ENCODE data around the gene ADD3. TPM values are rescaled to one million over a fixed set of nuclear protein-coding genes. Genes with fewer than 3 reads are reported as not detected.
"Not testable (repeated sequence)": the region's sequence is repeated elsewhere in the genome, so short reads cannot be mapped to it uniquely, and the experiment has no call there.

ADD3 gene
- total RNA-seq, 1 donor from 2014 or later = 113 TPM

DNA sequence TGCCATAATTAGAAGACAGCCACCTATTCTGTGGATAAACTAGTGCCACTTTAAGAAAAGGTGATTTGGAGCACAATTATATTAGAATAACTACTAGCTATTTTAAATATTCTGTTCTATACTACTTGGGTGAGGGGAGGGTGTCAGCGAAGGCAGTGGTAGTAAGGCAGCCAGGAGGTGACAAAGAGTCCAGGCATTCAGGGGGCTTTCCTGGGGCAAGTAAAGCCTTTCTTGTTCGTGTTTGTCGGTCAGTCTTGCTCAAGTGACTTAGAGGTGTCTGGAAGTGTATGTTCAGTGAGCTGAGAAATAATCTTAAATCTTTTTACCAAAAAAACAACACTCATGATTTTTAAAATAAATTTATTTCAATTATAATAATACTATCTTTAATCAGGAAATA lies 34.4 kb downstream of the ADD3 start:
- no peaks in the 10 kb centered on the region for H3K9me3 ChIP-seq (ENCODE audit: control insufficient read depth in 3 of 3, low read length in 3 of 3)
- no peaks in the 10 kb centered on the region for H3K27me3 ChIP-seq (ENCODE audit: control insufficient read depth in 3 of 3, insufficient read depth in 3 of 3, low read length in 3 of 3)
- no peak overlapping the region for H3K27ac ChIP-seq (ENCODE audit: low read depth, low read length)
- peaks cover 0 to 1% (median 0%) of the 10 kb centered on the region in 3 donors for H3K4me1 ChIP-seq (ENCODE audit: control insufficient read depth in 3 of 3, insufficient read depth in 3 of 3, low read length in 3 of 3)
- H3K36me3 ChIP-seq (ENCODE audit: control insufficient read depth in 3 of 3, insufficient read depth in 3 of 3, low read length in 3 of 3) = no peaks in the 10 kb centered on the region
- no peak overlapping the region for H3K9ac ChIP-seq (ENCODE audit: low read depth in 1 of 3, low read length in 3 of 3)
- no peak overlapping the region for H3K4me3 ChIP-seq (ENCODE audit: low read length in 3 of 3)

DNA sequence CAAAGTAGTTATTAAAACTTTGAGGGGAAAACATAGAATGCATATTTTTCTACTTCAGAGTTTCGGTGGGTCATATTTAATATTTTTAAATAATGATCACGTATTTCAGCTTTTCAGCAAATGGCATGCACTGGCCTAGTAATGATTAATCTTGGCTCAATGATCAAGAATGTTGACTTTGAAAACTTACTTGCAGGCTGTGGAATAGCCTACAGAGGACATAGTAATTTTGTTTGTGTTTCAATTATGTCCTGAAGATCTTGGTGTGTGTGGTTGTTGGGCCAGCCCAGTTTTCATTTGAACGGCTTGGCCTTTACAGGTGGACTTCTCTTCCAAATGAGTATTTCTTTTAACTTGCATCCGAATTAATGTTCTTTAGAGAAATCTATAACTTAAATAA lies 35.1 kb downstream of the ADD3 start:
- no peak overlapping the region for H3K27ac ChIP-seq (ENCODE audit: low read depth, low read length)
- no peaks in the 10 kb centered on the region for H3K36me3 ChIP-seq (ENCODE audit: control insufficient read depth in 3 of 3, insufficient read depth in 3 of 3, low read length in 3 of 3)
- no peak overlapping the region for H3K9ac ChIP-seq (ENCODE audit: low read depth in 1 of 3, low read length in 3 of 3)
- no peaks in the 10 kb centered on the region for H3K27me3 ChIP-seq (ENCODE audit: control insufficient read depth in 3 of 3, insufficient read depth in 3 of 3, low read length in 3 of 3)
- H3K4me1 ChIP-seq (ENCODE audit: control insufficient read depth in 3 of 3, insufficient read depth in 3 of 3, low read length in 3 of 3) = no peaks in the 10 kb centered on the region
- no peaks in the 10 kb centered on the region for H3K9me3 ChIP-seq (ENCODE audit: control insufficient read depth in 3 of 3, low read length in 3 of 3)
- H3K4me3 ChIP-seq (ENCODE audit: low read length in 3 of 3) = no peak overlapping the region

DNA sequence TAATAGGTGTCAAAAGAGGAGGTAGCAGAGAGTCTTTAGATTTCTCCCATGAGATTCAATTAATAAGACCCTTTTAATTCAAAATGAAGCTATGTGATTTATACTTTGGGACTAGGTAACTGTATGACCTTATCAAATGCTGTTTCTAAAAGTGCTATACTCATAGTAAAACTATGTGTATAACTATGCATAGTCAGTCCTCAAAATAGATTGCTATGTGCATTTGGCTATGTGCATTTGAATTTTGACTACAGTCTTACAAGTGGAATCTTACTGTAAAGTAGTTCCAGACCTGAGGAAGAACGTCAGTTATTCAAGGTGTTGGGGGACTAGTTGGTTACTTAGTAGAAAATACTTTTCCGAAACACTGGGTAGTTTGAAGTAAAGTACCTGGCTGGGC lies 36.9 kb downstream of the ADD3 start:
- H3K4me1 ChIP-seq (ENCODE audit: control insufficient read depth in 3 of 3, insufficient read depth in 3 of 3, low read length in 3 of 3) = no peaks in the 10 kb centered on the region
- no peak overlapping the region for H3K4me3 ChIP-seq (ENCODE audit: low read length in 3 of 3)
- H3K9ac ChIP-seq (ENCODE audit: low read depth in 1 of 3, low read length in 3 of 3) = no peak overlapping the region
- H3K27me3 ChIP-seq (ENCODE audit: control insufficient read depth in 3 of 3, insufficient read depth in 3 of 3, low read length in 3 of 3) = no peaks in the 10 kb centered on the region
- no peaks in the 10 kb centered on the region for H3K36me3 ChIP-seq (ENCODE audit: control insufficient read depth in 3 of 3, insufficient read depth in 3 of 3, low read length in 3 of 3)
- H3K9me3 ChIP-seq (ENCODE audit: control insufficient read depth in 3 of 3, low read length in 3 of 3) = no peaks in the 10 kb centered on the region
- no peak overlapping the region for H3K27ac ChIP-seq (ENCODE audit: low read depth, low read length)

DNA sequence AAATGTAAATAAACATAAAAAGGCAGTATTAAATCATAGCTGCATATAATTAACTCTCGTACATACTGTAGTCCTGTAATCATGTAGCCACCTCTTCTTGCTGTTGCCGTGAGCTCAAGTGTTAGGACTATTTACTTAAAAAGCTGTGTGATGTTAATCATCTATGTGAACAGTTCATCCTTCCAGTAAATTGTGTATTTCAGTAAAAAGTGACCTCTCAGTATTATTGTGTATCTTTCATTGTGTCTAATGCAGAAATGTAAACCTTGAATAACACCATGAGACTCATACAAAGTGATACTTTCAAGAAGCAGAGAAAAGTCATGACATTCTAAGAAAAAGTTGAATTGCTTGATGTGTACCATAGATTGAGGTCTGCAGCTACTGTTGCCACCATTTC lies 38.0 kb downstream of the ADD3 start:
- Histone ChIP-seq H3K4me1 (ENCODE audit: control insufficient read depth in 3 of 3, insufficient read depth in 3 of 3, low read length in 3 of 3) (no peaks in the 10 kb centered on the region), H3K9me3 (ENCODE audit: control insufficient read depth in 3 of 3, low read length in 3 of 3) (no peaks in the 10 kb centered on the region), H3K4me3 (ENCODE audit: low read length in 3 of 3) (no peak overlapping the region)

DNA sequence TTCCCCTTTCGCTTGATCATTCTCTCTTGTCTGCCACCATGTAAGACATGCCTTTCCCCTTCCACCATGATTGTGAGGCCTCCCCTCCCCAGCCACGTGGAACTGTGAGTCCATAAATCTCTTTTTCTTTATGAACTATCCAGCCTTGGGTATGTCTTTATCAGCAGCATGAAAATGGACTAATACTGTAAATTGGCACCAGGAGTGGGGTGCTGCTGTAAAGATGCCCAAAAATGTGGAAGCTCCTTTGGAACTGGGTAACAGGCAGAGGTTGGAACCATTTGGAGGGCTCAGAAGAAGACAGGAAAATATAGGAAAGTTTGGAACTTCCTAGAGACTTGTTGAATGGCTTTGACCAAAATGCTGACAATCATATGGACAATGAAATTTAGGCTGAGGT lies 40.4 kb downstream of the ADD3 start:
- H3K4me1 ChIP-seq (ENCODE audit: control insufficient read depth in 3 of 3, insufficient read depth in 3 of 3, low read length in 3 of 3); H3K9ac ChIP-seq (ENCODE audit: low read depth in 1 of 3, low read length in 3 of 3); H3K4me3 ChIP-seq (ENCODE audit: low read length in 3 of 3); H3K27ac ChIP-seq (ENCODE audit: low read depth, low read length); H3K9me3 ChIP-seq (ENCODE audit: control insufficient read depth in 3 of 3, low read length in 3 of 3); H3K27me3 ChIP-seq (ENCODE audit: control insufficient read depth in 3 of 3, insufficient read depth in 3 of 3, low read length in 3 of 3); H3K36me3 ChIP-seq (ENCODE audit: control insufficient read depth in 3 of 3, insufficient read depth in 3 of 3, low read length in 3 of 3): not testable (repeated sequence)

More for the DNA sequence above, 38.0 kb downstream of the ADD3 start:
- Histone ChIP-seq H3K27me3 (ENCODE audit: control insufficient read depth in 3 of 3, insufficient read depth in 3 of 3, low read length in 3 of 3) (no peaks in the 10 kb centered on the region), H3K36me3 (ENCODE audit: control insufficient read depth in 3 of 3, insufficient read depth in 3 of 3, low read length in 3 of 3) (no peaks in the 10 kb centered on the region), H3K27ac (ENCODE audit: low read depth, low read length) (no peak overlapping the region), H3K9ac (ENCODE audit: low read depth in 1 of 3, low read length in 3 of 3) (no peak overlapping the region)

DNA sequence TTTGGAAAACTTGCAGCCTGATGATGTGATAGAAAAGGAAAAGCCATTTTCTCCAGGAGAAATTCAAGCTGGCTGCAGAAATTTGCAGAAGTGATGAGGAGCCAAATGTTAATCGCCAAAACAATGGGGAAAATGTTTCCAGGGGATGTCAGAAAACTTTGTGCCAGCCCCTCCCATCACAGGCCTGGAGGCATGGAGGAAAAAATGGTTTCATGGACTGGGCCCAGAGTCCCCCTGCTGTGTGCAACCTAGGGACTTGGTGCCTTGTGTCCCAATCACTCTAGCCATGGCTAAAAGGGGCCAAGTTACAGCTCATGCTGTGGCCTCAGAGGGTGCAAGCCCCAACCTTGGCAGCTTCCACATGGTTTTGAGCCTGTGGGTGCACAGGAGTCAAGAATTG lies 41.0 kb downstream of the ADD3 start:
- Histone ChIP-seq H3K4me1 (ENCODE audit: control insufficient read depth in 3 of 3, insufficient read depth in 3 of 3, low read length in 3 of 3) (no peaks in the 10 kb centered on the region), H3K9ac (ENCODE audit: low read depth in 1 of 3, low read length in 3 of 3) (no peak overlapping the region), H3K4me3 (ENCODE audit: low read length in 3 of 3) (no peak overlapping the region), H3K9me3 (ENCODE audit: control insufficient read depth in 3 of 3, low read length in 3 of 3) (no peaks in the 10 kb centered on the region), H3K27ac (ENCODE audit: low read depth, low read length) (no peak overlapping the region), H3K36me3 (ENCODE audit: control insufficient read depth in 3 of 3, insufficient read depth in 3 of 3, low read length in 3 of 3) (no peaks in the 10 kb centered on the region), H3K27me3 (ENCODE audit: control insufficient read depth in 3 of 3, insufficient read depth in 3 of 3, low read length in 3 of 3) (no peaks in the 10 kb centered on the region)

DNA sequence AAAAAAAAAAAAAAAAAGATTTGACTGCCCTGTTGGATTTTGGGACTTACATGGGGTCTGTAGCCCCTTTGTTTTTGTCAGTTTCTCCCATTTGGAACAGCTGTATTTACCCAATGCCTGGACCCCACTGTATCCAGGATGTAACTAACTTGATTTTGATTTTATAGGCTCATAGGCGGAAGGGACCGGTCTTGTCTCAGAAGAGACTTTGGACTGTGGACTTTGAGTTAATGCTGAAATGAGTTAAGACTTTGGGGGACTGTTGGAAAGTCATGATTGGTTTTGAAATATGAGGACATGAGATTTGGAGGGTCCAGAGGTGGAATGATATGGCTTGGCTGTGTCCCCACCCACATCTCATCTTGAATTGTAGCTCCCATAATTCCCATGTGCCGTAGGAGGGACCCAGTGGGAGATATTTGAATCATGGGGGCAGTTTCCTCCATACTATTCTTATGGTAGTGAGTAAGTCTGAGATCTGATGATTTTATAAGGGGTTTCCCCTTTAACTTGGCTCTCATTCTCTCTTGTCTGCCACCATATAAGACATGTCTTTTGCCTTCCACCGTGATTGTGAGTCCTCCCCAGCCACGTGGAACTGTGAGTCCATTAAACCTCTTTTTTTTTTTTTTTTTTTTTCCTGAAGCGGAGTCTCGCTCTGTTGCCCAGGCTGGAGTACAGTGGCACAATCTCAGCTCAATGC lies 42.3 kb downstream of the ADD3 start:
- H3K9ac ChIP-seq (ENCODE audit: low read depth in 1 of 3, low read length in 3 of 3); H3K4me1 ChIP-seq (ENCODE audit: control insufficient read depth in 3 of 3, insufficient read depth in 3 of 3, low read length in 3 of 3); H3K9me3 ChIP-seq (ENCODE audit: control insufficient read depth in 3 of 3, low read length in 3 of 3); H3K27me3 ChIP-seq (ENCODE audit: control insufficient read depth in 3 of 3, insufficient read depth in 3 of 3, low read length in 3 of 3); H3K4me3 ChIP-seq (ENCODE audit: low read length in 3 of 3); H3K36me3 ChIP-seq (ENCODE audit: control insufficient read depth in 3 of 3, insufficient read depth in 3 of 3, low read length in 3 of 3); H3K27ac ChIP-seq (ENCODE audit: low read depth, low read length): not testable (repeated sequence)

DNA sequence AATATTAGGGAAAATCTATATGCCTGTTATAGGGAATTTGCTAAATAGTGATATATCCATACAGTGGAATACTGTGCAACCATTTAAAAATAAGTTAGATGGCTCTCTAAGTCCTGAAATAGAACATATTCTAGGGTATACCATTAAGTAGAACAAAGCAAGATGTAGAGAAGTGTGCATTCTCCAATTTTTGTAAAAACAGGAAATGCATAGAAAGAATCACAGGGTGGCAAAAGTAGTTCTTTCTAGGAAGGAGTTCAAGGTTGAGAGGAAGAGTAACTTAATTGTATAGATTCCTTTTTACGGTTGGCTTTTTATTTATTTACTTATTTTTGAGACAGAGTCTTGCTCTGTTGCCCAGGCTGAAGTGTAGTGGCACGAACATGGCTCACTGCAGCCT lies 43.7 kb downstream of the ADD3 start:
- no peaks in the 10 kb centered on the region for H3K27me3 ChIP-seq (ENCODE audit: control insufficient read depth in 3 of 3, insufficient read depth in 3 of 3, low read length in 3 of 3)
- no peak overlapping the region for H3K27ac ChIP-seq (ENCODE audit: low read depth, low read length)
- no peaks in the 10 kb centered on the region for H3K9me3 ChIP-seq (ENCODE audit: control insufficient read depth in 3 of 3, low read length in 3 of 3)
- no peak overlapping the region for H3K4me3 ChIP-seq (ENCODE audit: low read length in 3 of 3)
- no peak overlapping the region for H3K9ac ChIP-seq (ENCODE audit: low read depth in 1 of 3, low read length in 3 of 3)
- no peaks in the 10 kb centered on the region for H3K36me3 ChIP-seq (ENCODE audit: control insufficient read depth in 3 of 3, insufficient read depth in 3 of 3, low read length in 3 of 3)
- no peaks in the 10 kb centered on the region for H3K4me1 ChIP-seq (ENCODE audit: control insufficient read depth in 3 of 3, insufficient read depth in 3 of 3, low read length in 3 of 3)

DNA sequence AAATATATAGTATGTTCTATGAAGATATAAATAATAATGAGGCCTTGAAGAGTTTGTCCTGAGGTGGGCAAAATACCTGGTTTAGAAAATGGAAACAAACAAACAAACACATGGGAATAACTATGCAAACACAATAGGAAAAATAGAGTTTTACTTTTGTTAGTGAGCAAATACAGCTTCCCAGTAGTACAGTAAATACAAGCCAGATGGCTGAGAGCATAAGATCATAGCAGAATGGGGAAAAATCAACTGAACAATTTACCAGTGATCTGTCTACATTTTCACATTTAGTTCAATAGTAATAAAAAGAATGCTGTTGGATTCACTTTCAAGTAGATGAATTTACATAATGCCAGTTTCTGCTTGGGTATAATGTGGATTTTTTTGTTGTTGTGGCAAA lies 45.1 kb downstream of the ADD3 start:
- H3K4me1 ChIP-seq (ENCODE audit: control insufficient read depth in 3 of 3, insufficient read depth in 3 of 3, low read length in 3 of 3) = peaks cover 0 to 4% (median 0%) of the 10 kb centered on the region in 3 donors
- no peaks in the 10 kb centered on the region for H3K36me3 ChIP-seq (ENCODE audit: control insufficient read depth in 3 of 3, insufficient read depth in 3 of 3, low read length in 3 of 3)
- no peaks in the 10 kb centered on the region for H3K9me3 ChIP-seq (ENCODE audit: control insufficient read depth in 3 of 3, low read length in 3 of 3)
- H3K4me3 ChIP-seq (ENCODE audit: low read length in 3 of 3) = no peak overlapping the region
- H3K27ac ChIP-seq (ENCODE audit: low read depth, low read length) = no peak overlapping the region
- H3K9ac ChIP-seq (ENCODE audit: low read depth in 1 of 3, low read length in 3 of 3) = no peak overlapping the region
- no peaks in the 10 kb centered on the region for H3K27me3 ChIP-seq (ENCODE audit: control insufficient read depth in 3 of 3, insufficient read depth in 3 of 3, low read length in 3 of 3)

DNA sequence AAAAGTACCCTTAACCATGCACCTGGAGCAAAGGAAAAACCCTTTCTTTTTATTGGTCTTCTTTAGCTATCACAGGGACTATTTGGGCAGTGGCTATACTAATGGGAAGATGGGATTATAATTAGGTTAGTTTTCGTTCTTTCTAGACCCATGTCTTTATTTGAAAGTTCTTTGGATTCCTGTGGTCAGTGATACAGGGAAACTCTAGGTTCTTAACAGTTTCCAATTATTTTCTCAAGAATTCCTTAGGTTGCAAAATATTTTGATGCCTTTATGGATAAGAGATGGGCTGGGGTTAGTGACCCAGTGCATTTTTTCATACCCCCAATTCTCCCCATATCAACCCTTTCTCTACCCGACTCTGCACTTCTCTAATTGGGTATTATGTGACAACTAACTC lies 49.0 kb downstream of the ADD3 start:
- no peaks in the 10 kb centered on the region for H3K27me3 ChIP-seq (ENCODE audit: control insufficient read depth in 3 of 3, insufficient read depth in 3 of 3, low read length in 3 of 3)
- H3K9ac ChIP-seq (ENCODE audit: low read depth in 1 of 3, low read length in 3 of 3) = no peak overlapping the region
- H3K4me3 ChIP-seq (ENCODE audit: low read length in 3 of 3) = no peak overlapping the region
- H3K36me3 ChIP-seq (ENCODE audit: control insufficient read depth in 3 of 3, insufficient read depth in 3 of 3, low read length in 3 of 3) = no peaks in the 10 kb centered on the region
- H3K27ac ChIP-seq (ENCODE audit: low read depth, low read length) = no peak overlapping the region
- H3K4me1 ChIP-seq (ENCODE audit: control insufficient read depth in 3 of 3, insufficient read depth in 3 of 3, low read length in 3 of 3) = peaks cover 0 to 4% (median 0%) of the 10 kb centered on the region in 3 donors
- H3K9me3 ChIP-seq (ENCODE audit: control insufficient read depth in 3 of 3, low read length in 3 of 3) = no peaks in the 10 kb centered on the region

Measured in skeletal muscle tissue (tissue), 4 donors.